Hepatocyte (in vitro differentiated cells): ENCODE measurements around the gene NDUFA8. TPM values are rescaled to one million over a fixed set of nuclear protein-coding genes. Genes with fewer than 3 reads are reported as not detected.

ENCODE experiments used
- DNase-seq: peaks from one replicate; pipeline ENCODE4 v3.0.0-alpha.2; 2016; ENCODE audit warnings: low spot score
- H2AFZ ChIP-seq: fragments of 200-600 bp; sonication (generic); 2 replicates; pipeline ENCODE4 v1.6.0; 2016; ENCODE audit warnings: antibody characterized with exemption, mild to moderate bottlenecking
- H3K27ac ChIP-seq: fragments of 200-600 bp; sonication (generic); 2 replicates; pipeline ENCODE4 v1.5.1; 2016; ENCODE audit warnings: mild to moderate bottlenecking
- H3K27me3 ChIP-seq: fragments of 200-600 bp; sonication (generic); 2 replicates; pipeline ENCODE4 v1.6.1; 2016
- H3K36me3 ChIP-seq: fragments of 200-600 bp; sonication (generic); replicated peaks from 2 replicates; pipeline ENCODE4 v1.5.1; 2016; ENCODE audit warnings: low read depth; ENCODE audit not compliant: insufficient read depth
- H3K4me1 ChIP-seq: fragments of 200-600 bp; sonication (generic); 2 replicates; pipeline ENCODE4 v1.5.1; 2016; ENCODE audit warnings: mild to moderate bottlenecking, moderate library complexity; ENCODE audit not compliant: insufficient read depth
- H3K4me2 ChIP-seq: fragments of 200-600 bp; sonication (generic); 2 replicates; pipeline ENCODE4 v1.6.0; 2016
- H3K4me3 ChIP-seq: fragments of 200-600 bp; sonication (generic); 2 replicates; pipeline ENCODE4 v1.5.1; 2016; ENCODE audit warnings: mild to moderate bottlenecking
- H3K79me2 ChIP-seq: fragments of 200-600 bp; sonication (generic); 2 replicates; pipeline ENCODE4 v1.6.0; 2017; ENCODE audit warnings: mild to moderate bottlenecking
- H3K9me2 ChIP-seq: fragments of 200-600 bp; sonication (generic); replicated peaks from 2 replicates; pipeline ENCODE4 v1.6.0; 2017; ENCODE audit warnings: mild to moderate bottlenecking; ENCODE audit not compliant: insufficient read depth
- H3K9me3 ChIP-seq: fragments of 200-600 bp; sonication (generic); 2 replicates; pipeline ENCODE4 v1.5.1; 2016; ENCODE audit warnings: low read depth, mild to moderate bottlenecking
- H4K20me1 ChIP-seq: fragments of 200-600 bp; sonication (generic); 2 replicates; pipeline ENCODE4 v1.6.0; 2016; ENCODE audit warnings: mild to moderate bottlenecking; ENCODE audit not compliant: insufficient read depth, poor library complexity, severe bottlenecking
- CTCF ChIP-seq: fragments of 200-600 bp; sonication (generic); IDR thresholded peaks from 2 replicates; pipeline ENCODE4 v1.5.1; 2016; ENCODE audit warnings: antibody characterized with exemption, mild to moderate bottlenecking; ENCODE audit not compliant: poor library complexity
- EZH2 ChIP-seq: fragments of 200-600 bp; sonication (generic); IDR thresholded peaks from 2 replicates; pipeline ENCODE4 v1.6.1; 2016; ENCODE audit warnings: antibody characterized with exemption, mild to moderate bottlenecking, borderline replicate concordance
- EZH2phosphoT487 ChIP-seq: fragments of 200-600 bp; sonication (generic); IDR thresholded peaks from one replicate; pipeline ENCODE4 v1.6.1; 2018; ENCODE audit warnings: antibody characterized with exemption, mild to moderate bottlenecking, low read depth, moderate library complexity; ENCODE audit not compliant: unreplicated experiment, severe bottlenecking
- WGBS: methylation state at CpG from one replicate; pipeline ENCODE4 v1.1.6; 2016; ENCODE audit warnings: low lambda C conversion rate; ENCODE audit errors: missing lambda C conversion rate; 5-methylcytosine and 5-hydroxymethylcytosine counted together
- polyA plus RNA-seq: library from polyadenylated mRNA; unstranded; fragments of >200 nt; fragmentation: Nextera tagmentation; extraction: Ambion mirVana; gene quantifications from 2 replicates; pipeline ENCODE4 v1.2.1, GENCODE V29; 2016
- total RNA-seq: library from RNA; depleted of rRNA; stranded (reverse); fragments of >200 nt; gene quantifications from 2 replicates; pipeline ENCODE4 v1.2.3, GENCODE V29; 2014

The NDUFA8 gene
- total and polyA plus RNA-seq, 2 experiments from 2014 or later: 46.4 to 113 TPM

- no peak overlapping the region for H3K27ac ChIP-seq
- H3K9me2 ChIP-seq: no peaks in the 10 kb centered on the region
- TF ChIP-seq EZH2phosphoT487: no peak
- no peak for TF ChIP-seq CTCF
- TF ChIP-seq EZH2: no peak
- H4K20me1 ChIP-seq: no peaks in the 10 kb centered on the region
- no peaks in the 10 kb centered on the region for H3K4me1 ChIP-seq
- no peak overlapping the region for H3K4me2 ChIP-seq
- H2AFZ ChIP-seq: no peak overlapping the region
- H3K79me2 ChIP-seq: no peaks in the 10 kb centered on the region
- no peak for DNase-seq
- H3K27me3 ChIP-seq: no peaks in the 10 kb centered on the region
- H3K4me3 ChIP-seq: no peak overlapping the region
- 87% methylated on average over 7 of the region's 7 CpGs for WGBS
- no peaks in the 10 kb centered on the region for H3K9me3 ChIP-seq
- no peaks in the 10 kb centered on the region for H3K36me3 ChIP-seq
Measured at GRCh38 chr9:122172131-122172530, 12.6 kb upstream of the NDUFA8 start.

GRCh38 chr9:122168356-122168755 is 8.8 kb upstream of the NDUFA8 start:
- Histone ChIP-seq H3K27me3 (no peaks in the 10 kb centered on the region), H3K4me2 (no peak overlapping the region), H3K27ac (no peak overlapping the region), H3K4me1 (no peaks in the 10 kb centered on the region), H3K79me2 (no peaks in the 10 kb centered on the region), H4K20me1 (no peaks in the 10 kb centered on the region), H3K9me2 (no peaks in the 10 kb centered on the region), H2AFZ (no peak overlapping the region), H3K4me3 (no peak overlapping the region), H3K9me3 (no peaks in the 10 kb centered on the region), H3K36me3 (no peaks in the 10 kb centered on the region)
- no peak for DNase-seq
- TF ChIP-seq CTCF (no peak), EZH2phosphoT487 (no peak), EZH2 (no peak)
- 72% methylated on average over 3 of the region's 3 CpGs for whole genome bisulfite sequencing

- no peaks in the 10 kb centered on the region for H3K9me3 ChIP-seq
- no peaks in the 10 kb centered on the region for H4K20me1 ChIP-seq
- no peak overlapping the region for H3K4me2 ChIP-seq
- H3K9me2 ChIP-seq: no peaks in the 10 kb centered on the region
- no peak overlapping the region for H3K27ac ChIP-seq
- no peak overlapping the region for H3K4me3 ChIP-seq
- H3K79me2 ChIP-seq: peaks cover 2% of the 10 kb centered on the region
- H3K4me1 ChIP-seq: no peaks in the 10 kb centered on the region
- H3K27me3 ChIP-seq: no peaks in the 10 kb centered on the region
- WGBS: 32% methylated on average over 2 of the region's 2 CpGs
- TF ChIP-seq EZH2phosphoT487: no peak
- no peak for TF ChIP-seq EZH2
- TF ChIP-seq CTCF: no peak
- H3K36me3 ChIP-seq: no peaks in the 10 kb centered on the region
- DNase-seq: no peak
- no peak overlapping the region for H2AFZ ChIP-seq
Measured at GRCh38 chr9:122164286-122164685, 4.7 kb upstream of the NDUFA8 start.

- H3K4me1 ChIP-seq: peaks cover 9% of the 10 kb centered on the region
- no peak overlapping the region for H2AFZ ChIP-seq
Measured at GRCh38 chr9:122162415-122162814, 2.8 kb upstream of the NDUFA8 start.

More at GRCh38 chr9:122162415-122162814, 2.8 kb upstream of the NDUFA8 start:
- H3K79me2 ChIP-seq: peaks cover 21% of the 10 kb centered on the region
- no peaks in the 10 kb centered on the region for H3K27me3 ChIP-seq
- H3K27ac ChIP-seq: no peak overlapping the region
- H4K20me1 ChIP-seq: peaks cover 6% of the 10 kb centered on the region
- H3K9me2 ChIP-seq: no peaks in the 10 kb centered on the region
- no peak overlapping the region for H3K4me2 ChIP-seq
- TF ChIP-seq EZH2 (no peak), EZH2phosphoT487 (no peak), CTCF (no peak)
- no peak overlapping the region for H3K4me3 ChIP-seq
- no peaks in the 10 kb centered on the region for H3K36me3 ChIP-seq
- DNase-seq: no peak
- no peaks in the 10 kb centered on the region for H3K9me3 ChIP-seq
